GM15510 (cell line): ENCODE measurements around the gene ARL5B.

ENCODE experiments used
- POLR2A ChIP-seq: IDR thresholded peaks from 3 replicates; pipeline ENCODE4 v1.6.1; 2011; ENCODE audit warnings: borderline replicate concordance; ENCODE audit not compliant: insufficient read length; ENCODE audit errors: extremely low read depth

The ARL5B gene

GRCh38 chr10:18659125-18659818 lies at the start of gene ARL5B:
TSS of gene ARL5B (plus strand) at chr10:18659431. CDS start at chr10:18659638, 207 bp downstream.
- TF ChIP-seq POLR2A = peak; percentile 79

DNA sequence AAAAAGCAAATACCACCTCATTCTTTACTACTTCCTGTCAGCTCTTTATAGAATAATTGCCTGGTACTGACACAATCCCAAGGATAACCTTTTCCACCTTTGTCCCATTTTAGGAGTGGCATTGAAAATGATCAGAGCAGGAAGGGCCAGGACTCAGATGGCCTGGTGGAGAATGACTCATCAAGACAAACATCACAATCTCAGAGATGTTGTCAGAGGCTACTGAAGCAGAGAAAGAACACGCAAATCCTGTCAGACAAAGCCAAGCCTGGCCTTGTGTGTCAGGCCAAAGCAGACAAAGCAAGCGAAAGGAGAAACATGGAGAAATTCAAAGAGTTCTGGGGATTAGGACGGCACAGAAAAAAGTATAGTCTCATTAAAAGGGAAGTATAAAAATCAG lies 48.7 kb upstream of the ARL5B start:
- no peak for TF ChIP-seq POLR2A

DNA sequence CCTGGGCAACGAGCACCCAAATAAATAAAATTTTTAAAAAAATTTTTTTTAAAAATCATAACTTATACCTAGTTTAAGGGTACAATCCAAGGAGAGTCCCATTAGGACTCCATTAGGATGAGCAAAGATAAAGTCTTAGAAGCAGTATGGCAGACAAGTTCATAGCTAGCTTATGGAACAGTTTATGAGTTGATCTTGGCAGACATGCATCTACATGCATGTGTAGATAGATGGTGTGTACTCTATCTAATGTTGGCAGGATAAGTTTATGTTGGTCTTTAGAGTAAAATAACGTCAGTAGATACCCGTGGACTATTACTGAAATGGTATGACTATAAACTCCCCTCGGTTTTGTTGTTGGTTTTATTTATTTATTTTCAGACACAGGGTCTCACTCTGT lies 48.1 kb upstream of the ARL5B start:
- no peak for TF ChIP-seq POLR2A

DNA sequence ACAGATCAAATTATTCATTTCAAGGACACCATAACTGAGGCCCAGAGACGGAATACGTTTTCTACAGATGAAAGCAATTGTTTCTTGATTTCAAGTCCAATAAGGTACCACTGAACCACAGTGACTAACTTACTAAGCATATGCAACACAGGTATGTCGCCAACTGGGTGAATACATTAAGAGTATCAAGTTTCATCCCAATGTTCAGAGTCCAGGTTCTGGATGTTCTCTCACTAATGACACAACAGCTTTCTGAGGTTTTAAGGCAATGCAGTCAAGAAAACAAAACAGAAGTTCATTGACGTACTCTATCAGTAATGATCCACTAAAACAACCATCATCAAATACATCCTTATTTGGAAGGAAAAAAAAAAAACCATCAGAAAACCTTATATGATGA lies 43.6 kb upstream of the ARL5B start:
- TF ChIP-seq POLR2A = no peak

- no peak for TF ChIP-seq POLR2A
Measured at GRCh38 chr10:18616337-18616736, 42.9 kb upstream of the ARL5B start.

DNA sequence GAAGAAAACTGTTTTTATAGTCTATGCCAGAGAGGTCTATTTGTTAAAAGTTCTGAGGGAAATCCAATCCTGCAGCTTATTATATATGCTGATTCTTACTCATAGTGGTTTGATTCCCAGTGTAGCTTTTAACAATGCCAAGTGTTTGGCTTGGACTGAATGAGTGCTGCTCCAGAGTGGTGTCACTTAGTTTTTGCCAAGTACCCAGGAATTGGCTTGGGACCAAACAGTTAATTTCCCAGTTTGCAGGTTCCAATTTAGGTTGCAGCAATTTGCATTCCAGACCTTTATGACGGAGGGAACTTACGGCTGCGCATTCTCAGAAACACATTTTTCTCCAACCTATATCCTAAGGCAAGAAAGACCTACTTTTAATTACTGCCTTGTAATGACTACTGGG lies 40.2 kb upstream of the ARL5B start:
- no peak for TF ChIP-seq POLR2A

GRCh38 chr10:18620856-18621255 lies 38.4 kb upstream of the ARL5B start:
- no peak for TF ChIP-seq POLR2A

GRCh38 chr10:18625886-18626285 lies 33.3 kb upstream of the ARL5B start:
- TF ChIP-seq POLR2A = no peak

GRCh38 chr10:18635995-18636394 lies 23.2 kb upstream of the ARL5B start:
- TF ChIP-seq POLR2A = no peak

GRCh38 chr10:18647151-18647550 lies 12.1 kb upstream of the ARL5B start:
- no peak for TF ChIP-seq POLR2A

GRCh38 chr10:18647945-18648344 lies 11.3 kb upstream of the ARL5B start:
- TF ChIP-seq POLR2A = no peak

DNA sequence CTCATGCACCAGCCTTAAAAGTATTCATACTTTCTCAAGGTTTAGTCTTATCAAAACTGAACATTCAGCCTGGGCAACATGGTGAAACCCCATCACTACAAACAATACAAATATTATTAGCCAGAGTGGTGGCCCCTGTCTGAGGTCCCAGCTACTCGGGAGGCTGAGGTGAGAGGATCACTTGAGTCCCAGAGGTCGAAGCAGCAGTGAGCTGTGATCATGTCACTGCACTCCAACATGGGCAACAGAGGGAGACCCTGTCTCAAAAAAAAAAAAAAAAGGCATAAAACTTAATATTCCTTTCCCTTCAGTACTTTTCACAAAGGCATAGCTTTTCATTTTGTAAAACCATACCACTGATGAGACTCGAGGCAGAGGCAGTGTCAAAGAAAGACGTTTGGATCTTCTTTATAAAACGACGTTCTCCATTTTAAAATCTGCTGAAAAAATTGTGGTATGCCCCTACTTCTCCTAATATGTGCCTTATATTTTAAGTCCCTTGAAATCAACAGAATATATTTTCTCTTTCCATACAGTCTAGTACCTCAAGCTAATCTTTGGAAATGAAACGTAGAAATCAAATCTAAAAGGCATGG lies 9.8 kb upstream of the ARL5B start:
- TF ChIP-seq POLR2A = no peak

DNA sequence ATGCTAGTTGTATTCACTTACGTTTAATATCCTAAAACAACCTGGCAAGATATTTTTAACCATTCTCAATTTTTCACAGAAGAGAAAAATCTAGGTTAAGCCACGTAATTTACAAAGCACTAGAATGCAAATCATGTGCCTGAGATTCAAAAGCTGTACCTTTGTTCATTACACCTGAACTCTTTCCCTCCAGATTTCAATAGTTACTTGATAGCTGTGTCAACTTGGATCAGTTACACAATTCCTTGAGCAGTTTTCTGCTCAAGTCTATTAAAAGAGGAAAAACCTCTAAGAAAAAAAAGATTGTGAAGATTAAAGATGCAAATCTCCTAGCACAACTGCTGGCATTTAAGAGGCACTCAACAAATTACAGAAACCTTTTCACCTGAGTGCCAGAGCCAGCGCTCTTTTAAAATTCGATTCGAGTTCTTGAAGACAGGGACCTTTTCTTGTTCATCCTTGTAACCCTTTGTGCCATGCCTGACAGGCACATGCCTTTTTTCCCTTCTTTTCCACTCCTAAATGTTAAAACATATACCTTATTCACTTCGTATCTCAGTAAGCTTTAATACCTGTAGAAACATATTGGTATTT lies 8.7 kb upstream of the ARL5B start:
- TF ChIP-seq POLR2A = no peak

GRCh38 chr10:18651324-18652007 lies 7.8 kb upstream of the ARL5B start, which contains the start of gene NSUN6:
TSS of gene NSUN6 (minus strand) at chr10:18651587. CDS start at chr10:18651203, 384 bp downstream.
- peak; percentile 65 for TF ChIP-seq POLR2A

- TF ChIP-seq POLR2A = no peak
Measured at GRCh38 chr10:18653112-18653511, 6.1 kb upstream of the ARL5B start.
